Stimulated activated CD4-positive, alpha-beta T cell treated with anti-CD3 and anti-CD28 coated beads, Interleukin-12 subunit alpha, Interleukin-12 subunit beta, amount 100 ng/mL, for 4 hours (primary cell): Measurements from ENCODE around the gene TRIM63.

ENCODE experiments used
- DNase-seq: peaks from one replicate; pipeline ENCODE4 v3.0.0-alpha.2; 2020

TRIM63 gene

DNA sequence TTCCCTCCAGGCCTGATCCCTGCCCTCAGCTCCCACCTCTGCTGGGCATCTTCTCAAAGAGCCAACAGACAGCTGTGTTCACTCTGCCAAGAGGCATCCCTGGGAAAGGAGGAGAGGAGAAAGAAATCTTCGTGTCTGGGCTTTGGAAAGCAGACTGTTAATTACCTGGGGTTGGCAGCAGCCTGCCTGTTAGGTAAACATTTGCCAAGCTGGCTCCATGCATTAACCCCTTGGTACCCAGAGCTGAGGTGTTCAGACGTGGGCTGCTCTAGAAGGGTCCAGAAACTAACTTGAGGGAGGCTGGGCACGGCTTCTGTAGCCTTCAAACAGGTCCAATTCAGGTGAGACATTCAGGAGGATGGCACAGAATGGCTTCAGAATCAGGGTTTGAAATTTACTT lies 54.6 kb downstream of the TRIM63 start:
- DNase-seq, result no peak

- no peak for DNase-seq
Measured at GRCh38 chr1:26010825-26011224, 56.6 kb downstream of the TRIM63 start.

DNA sequence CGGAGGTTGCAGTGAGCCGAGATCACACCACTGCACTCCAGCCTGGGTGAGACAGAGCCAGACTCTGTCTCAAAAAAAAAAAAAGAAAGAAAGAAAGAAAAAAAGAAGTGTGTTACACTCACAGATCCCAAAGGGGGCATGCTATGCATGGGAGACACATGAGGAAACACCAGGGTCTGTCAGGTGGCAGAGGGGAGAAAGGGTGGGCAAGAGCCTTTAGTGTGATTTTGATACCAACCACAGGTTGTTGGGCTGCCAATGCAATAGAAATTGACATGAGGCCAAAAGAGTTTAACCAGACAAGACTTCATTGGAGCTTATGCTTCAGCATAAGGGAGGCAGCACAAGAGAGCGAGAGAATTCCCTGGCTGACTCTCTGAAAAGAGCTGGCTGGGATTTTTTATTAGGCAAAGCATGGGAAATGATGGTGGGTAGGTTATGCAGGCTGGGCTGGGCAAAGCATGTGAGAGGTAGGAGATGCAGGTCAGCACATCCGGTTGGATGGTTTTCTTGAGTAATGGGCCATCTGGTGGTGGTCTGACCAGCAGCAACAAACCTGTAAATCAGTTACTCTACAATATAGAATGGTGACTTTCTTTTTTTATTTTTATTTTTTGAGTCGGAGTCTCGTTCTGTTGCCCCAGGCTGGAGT lies 57.5 kb downstream of the TRIM63 start:
- no peak for DNase-seq

DNA sequence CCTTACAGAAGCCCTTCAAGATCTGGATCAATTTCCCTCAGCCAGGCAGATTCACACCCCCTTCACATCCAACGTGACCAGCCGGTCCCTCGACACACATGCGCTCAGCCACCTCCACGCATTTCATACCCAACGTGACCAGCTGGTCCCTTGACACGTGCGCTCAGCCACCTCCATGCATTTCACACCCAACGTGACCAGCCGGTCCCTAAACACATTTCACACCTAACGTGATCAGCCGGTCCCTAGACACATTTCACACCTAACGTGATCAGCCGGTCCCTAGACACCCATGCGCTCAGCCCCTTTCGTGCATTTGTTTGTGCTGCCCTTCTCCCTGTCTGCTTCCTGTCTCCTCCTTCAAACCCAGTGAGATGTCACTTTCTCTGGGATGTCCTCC lies 60.7 kb downstream of the TRIM63 start:
- DNase-seq, result no peak

DNA sequence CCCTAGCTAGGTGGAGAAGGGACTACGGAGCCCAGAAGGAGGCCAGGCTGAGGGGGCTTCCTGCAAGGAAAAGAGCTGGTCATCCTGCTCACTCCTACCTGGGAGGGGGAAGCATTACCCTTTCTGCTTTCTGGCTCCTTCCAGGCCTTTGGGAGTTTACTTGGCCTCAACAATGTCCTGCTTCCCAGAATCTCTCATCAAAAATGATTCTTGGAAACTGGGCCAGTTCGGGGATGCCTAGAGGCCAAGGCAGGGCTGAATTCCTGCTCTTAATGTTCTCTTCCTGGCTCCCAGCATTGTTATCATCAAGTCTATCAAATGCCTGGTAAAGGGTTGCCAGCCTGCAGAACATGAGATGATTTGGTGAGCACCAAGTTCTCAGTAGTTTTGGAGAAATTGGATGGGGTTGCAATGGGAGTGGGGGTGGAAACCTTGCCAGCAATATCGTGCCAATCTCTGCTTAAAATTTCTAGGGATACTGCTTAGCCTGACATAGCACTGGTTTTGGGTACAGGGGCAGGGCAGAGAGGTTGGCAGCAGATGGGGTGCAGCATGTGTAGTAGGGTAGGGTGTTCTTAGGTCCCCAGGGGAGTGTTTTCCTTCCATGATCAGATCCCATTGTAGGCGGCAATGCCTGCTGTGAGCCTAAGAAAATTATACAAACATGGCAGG lies 61.9 kb downstream of the TRIM63 start:
- no peak for DNase-seq

GRCh38 chr1:26003756-26004155 lies 63.7 kb downstream of the TRIM63 start:
- DNase-seq, result no peak

DNA sequence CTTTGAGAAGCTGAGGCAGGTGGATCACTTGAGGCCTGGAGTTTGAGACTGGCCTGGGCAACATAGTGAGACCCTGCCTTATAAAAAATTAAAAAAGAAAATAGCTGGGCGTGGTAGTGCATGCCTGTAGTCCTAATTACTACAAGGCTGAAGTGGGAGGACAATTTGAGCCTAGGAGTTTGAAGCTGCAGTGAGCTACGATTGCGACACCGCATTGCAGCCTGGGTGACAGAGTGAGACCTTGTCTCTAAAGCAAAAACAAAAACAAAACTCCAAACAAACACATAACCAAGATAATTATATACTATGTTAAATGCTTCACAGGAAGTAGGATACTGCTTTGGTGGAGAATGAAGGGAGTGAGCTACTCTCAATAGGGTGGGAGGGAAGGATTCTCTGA lies 64.2 kb downstream of the TRIM63 start:
- DNase-seq, result no peak
